GM12801 (cell line): ENCODE results near the gene RFX1.

ENCODE experiments used
- CTCF ChIP-seq: IDR thresholded peaks from one replicate; pipeline ENCODE4 v1.5.1; 2011; ENCODE audit warnings: control low read depth; ENCODE audit not compliant: insufficient read length; ENCODE audit errors: extremely low read depth

Gene RFX1

GRCh38 chr19:14051980-14052379, 45.9 kb upstream of the RFX1 start:
- TF ChIP-seq CTCF: no peak

GRCh38 chr19:14050512-14050911, 44.4 kb upstream of the RFX1 start:
- no peak for TF ChIP-seq CTCF

GRCh38 chr19:14048443-14049153, 42.5 kb upstream of the RFX1 start:
- TF ChIP-seq CTCF: peak; percentile 75

GRCh38 chr19:14039181-14039580, 33.1 kb upstream of the RFX1 start:
- no peak for TF ChIP-seq CTCF

- no peak for TF ChIP-seq CTCF
Measured at GRCh38 chr19:14035706-14036105, 29.6 kb upstream of the RFX1 start.

- no peak for TF ChIP-seq CTCF
Measured at GRCh38 chr19:14033946-14034345, 27.8 kb upstream of the RFX1 start.

- TF ChIP-seq CTCF: no peak
Measured at GRCh38 chr19:14031719-14032480, 25.8 kb upstream of the RFX1 start, which contains the start of gene IL27RA. Gene IL27RA, plus strand, starts transcription at chr19:14031762. Its CDS starts 111 bp downstream, at chr19:14031873.
